Activated CD8-positive, alpha-beta memory T cell treated with anti-CD3 and anti-CD28 coated beads for 36 hours (primary cell): ENCODE results near the gene SNX15. TPM values are rescaled to one million over a fixed set of nuclear protein-coding genes. Genes with fewer than 3 reads are reported as not detected.
"Not testable (repeated sequence)": the region's sequence is repeated elsewhere in the genome, so short reads cannot be mapped to it uniquely, and the experiment has no call there.

Experiments
- CTCF ChIA-PET: fragments of 350-600 bp; sonication (Branson Sonifier 250); formaldehyde crosslinking; loops from one replicate; lab custom pipeline; 2021; ENCODE audit warnings: antibody characterized with exemption; lab: Charles Lee
- POLR2A ChIA-PET: fragments of 350-600 bp; sonication (Branson Sonifier 250); formaldehyde crosslinking; loops from one replicate; lab custom pipeline; 2021; ENCODE audit warnings: antibody characterized with exemption; lab: Charles Lee
- total RNA-seq, 2 experiments: library from RNA; stranded (reverse); gene quantifications; one replicate each; pipeline ENCODE4 v1.2.3, GENCODE V29; 2021

The SNX15 gene
- 10 to 100 TPM; 13.7 to 15.2 TPM for total RNA-seq

GRCh38 chr11:65027213-65028067 lies at the start of gene SNX15:
SNX15 (plus strand) TSS chr11:65027439; CDS start chr11:65027538, 99 bp downstream.
- POLR2A ChIA-PET: interaction anchor here (0.5 to 1.0 kb wide), 2 partner anchors 12 to 89 kb away, joined by 3 to 6 read pairs; no protein-coding TSS in a partner anchor

GRCh38 chr11:64983339-64983738 lies 43.9 kb upstream of the SNX15 start:
- POLR2A ChIA-PET, CTCF ChIA-PET: not testable (repeated sequence)

More at GRCh38 chr11:65027213-65028067, at the start of gene SNX15:
- CTCF ChIA-PET: interaction anchor here (1.0 to 2.7 kb wide), 6 partner anchors 10 to 180 kb away, joined by 3 to 19 read pairs (median 4); partner anchors contain the start of genes ARL2 and SAC3D1

GRCh38 chr11:64987998-64988854 lies 39.0 kb upstream of the SNX15 start:
- ChIA-PET CTCF (interaction anchor here (1.1 kb wide), 1 partner anchor 94 kb away, joined by 3 read pairs; no protein-coding TSS in a partner anchor), POLR2A (no interaction called here)

- ChIA-PET CTCF (interaction anchor here (1.1 kb wide), 1 partner anchor 96 kb away, joined by 3 read pairs; no protein-coding TSS in a partner anchor), POLR2A (no interaction called here)
These were observed 37.8 kb upstream of the SNX15 start for GRCh38 chr11:64989416-64989815.

GRCh38 chr11:64990222-64990923 lies 36.9 kb upstream of the SNX15 start:
- ChIA-PET POLR2A (no interaction called here), CTCF (no interaction called here)

- ChIA-PET POLR2A (no interaction called here), CTCF (no interaction called here)
These were observed 32.9 kb upstream of the SNX15 start for GRCh38 chr11:64994318-64994717.

- POLR2A ChIA-PET: no interaction called here
These were observed 30.9 kb upstream of the SNX15 start for GRCh38 chr11:64996327-64996709.

GRCh38 chr11:64996710-64997380 lies 30.4 kb upstream of the SNX15 start, which contains the start of gene BATF2:
BATF2 (minus strand) TSS chr11:64996971; CDS start chr11:64996914, 57 bp downstream.
- ChIA-PET CTCF (no interaction called here), POLR2A (no interaction called here)

More at GRCh38 chr11:64996327-64996709, 30.9 kb upstream of the SNX15 start:
- CTCF ChIA-PET: no interaction called here

- ChIA-PET POLR2A (no interaction called here), CTCF (interaction anchor here (1.0 to 1.3 kb wide), 3 partner anchors 13 to 149 kb away, joined by 3 read pairs; no protein-coding TSS in a partner anchor)
These were observed 29.1 kb upstream of the SNX15 start for GRCh38 chr11:64998141-64998540.

GRCh38 chr11:64998690-64999431 lies 28.4 kb upstream of the SNX15 start:
- POLR2A ChIA-PET: interaction anchor here (0.6 kb wide), 1 partner anchor 121 kb away, joined by 3 read pairs; no protein-coding TSS in a partner anchor
- CTCF ChIA-PET: interaction anchor here (0.8 to 1.3 kb wide), 4 partner anchors 12 to 149 kb away, joined by 3 read pairs; partner anchors contain the start of gene ARL2

GRCh38 chr11:64999478-64999877 lies 27.8 kb upstream of the SNX15 start:
- CTCF ChIA-PET: no interaction called here
- POLR2A ChIA-PET: no interaction called here

- POLR2A ChIA-PET: no interaction called here
- CTCF ChIA-PET: interaction anchor here (2.4 kb wide), 1 partner anchor 11 kb away, joined by 8 read pairs; the partner anchor contains the start of gene ARL2
These were observed 24.5 kb upstream of the SNX15 start for GRCh38 chr11:65002706-65003105.

GRCh38 chr11:65003282-65003681 lies 24.0 kb upstream of the SNX15 start:
- ChIA-PET POLR2A (no interaction called here), CTCF (interaction anchor here (2.4 kb wide), 1 partner anchor 11 kb away, joined by 8 read pairs; the partner anchor contains the start of gene ARL2)

- CTCF ChIA-PET: interaction anchor here (1.4 kb wide), 1 partner anchor 10 kb away, joined by 4 read pairs; the partner anchor contains the start of gene ARL2
- POLR2A ChIA-PET: not testable (repeated sequence)
These were observed 23.3 kb upstream of the SNX15 start for GRCh38 chr11:65003968-65004367.

- ChIA-PET POLR2A (no interaction called here), CTCF (no interaction called here)
These were observed 19.2 kb upstream of the SNX15 start for GRCh38 chr11:65008016-65008415.

- POLR2A ChIA-PET: no interaction called here
- CTCF ChIA-PET: no interaction called here
These were observed 18.4 kb upstream of the SNX15 start for GRCh38 chr11:65008873-65009272.
